Heart left ventricle (tissue), 16 donors: ENCODE measurements around the gene FBP1. TPM values are rescaled to one million over a fixed set of nuclear protein-coding genes. Genes with fewer than 3 reads are reported as not detected.

ENCODE experiments used
- ATAC-seq, 4 donors: fragments of 200-7000 bp; cut with Tn5 transposase; one replicate each; pipeline ENCODE4 v1.9.1; 2020 to 2022; ENCODE audit warnings: moderate library complexity in 4 of 4, mild to moderate bottlenecking in 3 of 4, moderate number of reproducible peaks in 1 of 4
- DNase-seq, 5 donors: peaks; one replicate each; pipeline ENCODE4 v3.0.0-alpha.2; 2020
- H3K27ac ChIP-seq, 12 donors: fragments of 200-600 bp; sonication (generic) in 4 of 12; one replicate each; pipeline versions ENCODE4 v1.5.0 to v1.8.0; 2016 to 2022; ENCODE audit warnings: mild to moderate bottlenecking in 2 of 12
- H3K27me3 ChIP-seq, 9 donors: fragments of 200-600 bp; sonication (generic) in 2 of 9; one replicate each; pipeline versions ENCODE4 v1.5.1 to v1.8.0; 2016 to 2022; ENCODE audit warnings: mild to moderate bottlenecking in 3 of 9
- H3K36me3 ChIP-seq, 9 donors: fragments of 200-600 bp; sonication (generic) in 2 of 9; one replicate each; pipeline versions ENCODE4 v1.5.0 to v1.8.0; 2018 to 2022; ENCODE audit warnings: mild to moderate bottlenecking in 2 of 9
- H3K4me1 ChIP-seq, 12 donors: fragments of 200-600 bp; sonication (generic) in 4 of 12; one replicate each; pipeline versions ENCODE4 v1.5.0 to v1.8.0; 2016 to 2022; ENCODE audit warnings: mild to moderate bottlenecking in 3 of 12
- H3K4me3 ChIP-seq, 12 donors: fragments of 200-600 bp; sonication (generic) in 4 of 12; one replicate each; pipeline versions ENCODE4 v1.5.0 to v1.8.0; 2017 to 2022; ENCODE audit warnings: mild to moderate bottlenecking in 9 of 12, moderate library complexity in 4 of 12
- H3K9me3 ChIP-seq, 12 donors: fragments of 200-600 bp; sonication (generic) in 4 of 12; one replicate each; pipeline versions ENCODE4 v1.5.0 to v1.8.0; 2016 to 2022; ENCODE audit warnings: mild to moderate bottlenecking in 1 of 12
- CTCF ChIP-seq, 12 donors: fragments of 200-600 bp; sonication (generic) in 4 of 12; IDR thresholded peaks; one replicate each; pipeline versions ENCODE4 v1.5.0 to v1.8.0; 2018 to 2022; ENCODE audit warnings: antibody characterized with exemption in 12 of 12, mild to moderate bottlenecking in 5 of 12
- POLR2A ChIP-seq, 2 donors: fragments of 450-650 bp; IDR thresholded peaks; one replicate each; pipeline ENCODE4 v1.6.1; 2017; ENCODE audit warnings: antibody characterized with exemption in 2 of 2, mild to moderate bottlenecking in 2 of 2, moderate library complexity in 2 of 2
- WGBS, 4 donors: extraction: QIAGEN DNeasy Blood & Tissue Kit in 2 of 4; methylation state at CpG; one replicate each; pipeline versions ENCODE4 v1.1.5 to v1.1.7; 2013 to 2018; 5-methylcytosine and 5-hydroxymethylcytosine counted together
- intact Hi-C, 10 donors: fragments of 100-400 bp; cut with DNase I; formaldehyde crosslinking; loops; one replicate each; pipeline versions ENCODE4 v1.11.1 to v1.14.2; 2022
- polyA plus RNA-seq, 2 donors: library from polyadenylated mRNA; stranded (reverse); fragments of 200-250 nt; gene quantifications; one replicate each; pipeline ENCODE4 v1.2.3, GENCODE V29; 2013
- total RNA-seq, 9 donors: library from RNA; depleted of rRNA in 2 of 9; stranded (reverse); fragments of >200 nt in 2 of 9; fragmentation: NEBNext Ultra II Directional in 3 of 9; extraction: Animal tissue kit (Norgen Biotek cat#: 25700) in 3 of 9; gene quantifications; one replicate each; pipeline versions ENCODE4 v1.1.0 to v1.2.4, GENCODE V29; 2016 to 2023
- donor health status: ischemic (EF 13 %, LVEDD 7.1; RV severe dilation, severe dysfunction).
- donor health status: healthy with polysubstance abuse.
- donor health status: DM: no; HTN: yes; CAD: no.
- donor health status: DM: no; HTN: no; CAD: no.
- donor health status: ischemic (EF 25% LVEDD 6.9; RV normal size, moderate dysfunction).
- donor health status: ischemic (EF 25% LVEDD 5.7; RV mildly dilated, moderate dysfunction).
- donor health status: healthy.
- donor health status: DM: yes; HTN: yes; CAD: no.
- donor health status: ischemic (EF 35%, LVEDD 5.7; RV mildly dilated, moderate dysfunction).
- donor health status: nonischemic (EF 11% LVEDD 7.7; RV severe dilation, severe dysfunction).
- donor health status: DM: yes; HTN: yes; CAD: no.
- donor health status: PGD.
- donor health status: ischemic (EF 29% LVEDD 5.4; RV normal size, mild dysfunction).
- donor health status: nonischemic (EF 23%, LVEDD 6.1; RV moderate dilation, normal function).

FBP1 gene
- total and polyA plus RNA-seq, 11 donors = 0.50 to 18.5 (median 0.94) TPM

GRCh38 chr9:94639999-94640376 is 670 bp upstream of the FBP1 start:
- TF ChIP-seq CTCF (IDR thresholded peaks at IDR 0.05) = no peak
- no peak for TF ChIP-seq POLR2A (IDR thresholded peaks at IDR 0.05)
- Histone ChIP-seq H3K9me3 (no peaks in the 10 kb centered on the region), H3K4me1 (peaks cover 0 to 15% (median 6%) of the 10 kb centered on the region in 12 donors), H3K27me3 (peaks cover 0 to 17% (median 7%) of the 10 kb centered on the region in 9 donors), H3K27ac (peak overlapping the region in 2 of 12 donors; percentile 51 to 83), H3K4me3 (peak overlapping the region; percentile 45 to 79 (median 62)), H3K36me3 (no peaks in the 10 kb centered on the region)
- no peak for ATAC-seq
- intact Hi-C loops = no loop called here
- WGBS, 4 donors = 64 to 82% (median 69%) methylated on average over 15 of the region's 15 CpGs
- DNase-seq = no peak

GRCh38 chr9:94638335-94639060 is 820 bp downstream of the FBP1 start:
- peak overlapping the region in 11 of 12 donors; percentile 45 to 79 (median 63) for H3K4me3 ChIP-seq
- H3K4me1 ChIP-seq = peaks cover 0 to 15% (median 4%) of the 10 kb centered on the region in 12 donors
- H3K27ac ChIP-seq = peak overlapping the region in 1 of 12 donors; percentile 83
- H3K9me3 ChIP-seq = no peaks in the 10 kb centered on the region
- TF ChIP-seq POLR2A (IDR thresholded peaks at IDR 0.05) (no peak), CTCF (IDR thresholded peaks at IDR 0.05) (no peak)
- no peak for ATAC-seq
- intact Hi-C loops = no loop called here
- H3K36me3 ChIP-seq = no peaks in the 10 kb centered on the region
- peaks cover 0 to 17% (median 7%) of the 10 kb centered on the region in 9 donors for H3K27me3 ChIP-seq
- DNase-seq = no peak
- WGBS, 4 donors = 62 to 72% (median 67%) methylated on average over 16 to 17 of the region's 17 CpGs

GRCh38 chr9:94632737-94633136 is 6.6 kb downstream of the FBP1 start:
- Histone ChIP-seq H3K4me3 (no peak overlapping the region), H3K4me1 (no peaks in the 10 kb centered on the region), H3K27me3 (peaks cover 0 to 4% (median 0%) of the 10 kb centered on the region in 9 donors), H3K36me3 (no peaks in the 10 kb centered on the region), H3K9me3 (no peaks in the 10 kb centered on the region), H3K27ac (no peak overlapping the region)
- DNase-seq = no peak
- TF ChIP-seq POLR2A (IDR thresholded peaks at IDR 0.05) (no peak), CTCF (IDR thresholded peaks at IDR 0.05) (no peak)
- WGBS, 4 donors = 25 to 53% (median 31%) methylated on average over 5 of the region's 5 CpGs
- ATAC-seq = no peak
- intact Hi-C loops = no loop called here

GRCh38 chr9:94631599-94631998 is 7.7 kb downstream of the FBP1 start:
- H3K27ac ChIP-seq = no peak overlapping the region
- H3K4me1 ChIP-seq = no peaks in the 10 kb centered on the region
- no peak overlapping the region for H3K4me3 ChIP-seq
- no peak for ATAC-seq
- no peaks in the 10 kb centered on the region for H3K27me3 ChIP-seq
- TF ChIP-seq CTCF (IDR thresholded peaks at IDR 0.05) (no peak), POLR2A (IDR thresholded peaks at IDR 0.05) (no peak)
- intact Hi-C loops = no loop called here
- DNase-seq = no peak
- no peaks in the 10 kb centered on the region for H3K36me3 ChIP-seq
- no peaks in the 10 kb centered on the region for H3K9me3 ChIP-seq
- WGBS, 4 donors = 71 to 80% (median 74%) methylated on average over 8 of the region's 8 CpGs
